ENCODE results near the gene IL1RL1. TPM values are rescaled to one million over a fixed set of nuclear protein-coding genes. Genes with fewer than 3 reads are reported as not detected.

Gene IL1RL1
- total and polyA plus RNA-seq, 5 donors, result 1.5 to 28.8 (median 5.4) TPM

- DNase-seq, result no peak
- ATAC-seq, result no peak
- WGBS, result 65% methylated on average over 2 of the region's 2 CpGs
- Histone ChIP-seq H3K4me3 (ENCODE audit: low read length) (no peak overlapping the region), H3K27ac (ENCODE audit: low read length) (no peak overlapping the region), H3K4me1 (ENCODE audit: control insufficient read depth, insufficient read depth, low read length) (no peaks in the 10 kb centered on the region), H3K27me3 (ENCODE audit: control insufficient read depth, insufficient read depth) (no peaks in the 10 kb centered on the region), H3K9me3 (ENCODE audit: control insufficient read depth, low read length) (no peaks in the 10 kb centered on the region)
- intact Hi-C loops (cut with DNase I), result no loop called here
These were observed 84.6 kb downstream of the IL1RL1 start for GRCh38 chr2:102396012-102396411.

GRCh38 chr2:102397209-102397608, 85.8 kb downstream of the IL1RL1 start:
- H3K9me3 ChIP-seq (ENCODE audit: control insufficient read depth, low read length), result no peaks in the 10 kb centered on the region
- H3K4me1 ChIP-seq (ENCODE audit: control insufficient read depth, insufficient read depth, low read length), result no peaks in the 10 kb centered on the region
- H3K27me3 ChIP-seq (ENCODE audit: control insufficient read depth, insufficient read depth), result no peaks in the 10 kb centered on the region
- DNase-seq (no peak), ATAC-seq (no peak)
- H3K27ac ChIP-seq (ENCODE audit: low read length), result no peak overlapping the region
- intact Hi-C loops (cut with DNase I), result no loop called here
- no peak overlapping the region for H3K4me3 ChIP-seq (ENCODE audit: low read length)
- 65% methylated on average over 6 of the region's 6 CpGs for WGBS

- H3K4me3 ChIP-seq (ENCODE audit: low read length), result no peak overlapping the region
- H3K9me3 ChIP-seq (ENCODE audit: control insufficient read depth, low read length), result no peaks in the 10 kb centered on the region
- no peak overlapping the region for H3K27ac ChIP-seq (ENCODE audit: low read length)
- DNase-seq (no peak), ATAC-seq (no peak)
- 85% methylated on average over 7 of the region's 7 CpGs for whole genome bisulfite sequencing
- H3K27me3 ChIP-seq (ENCODE audit: control insufficient read depth, insufficient read depth), result no peaks in the 10 kb centered on the region
- intact Hi-C loops (cut with DNase I), result no loop called here
- H3K4me1 ChIP-seq (ENCODE audit: control insufficient read depth, insufficient read depth, low read length), result no peaks in the 10 kb centered on the region
These were observed 88.3 kb downstream of the IL1RL1 start for GRCh38 chr2:102399499-102400141.

- H3K9me3 ChIP-seq (ENCODE audit: control insufficient read depth, low read length), result no peaks in the 10 kb centered on the region
- no peak overlapping the region for H3K4me3 ChIP-seq (ENCODE audit: low read length)
- no peaks in the 10 kb centered on the region for H3K4me1 ChIP-seq (ENCODE audit: control insufficient read depth, insufficient read depth, low read length)
- intact Hi-C loops (cut with DNase I), result no loop called here
- H3K27ac ChIP-seq (ENCODE audit: low read length), result no peak overlapping the region
- no peaks in the 10 kb centered on the region for H3K27me3 ChIP-seq (ENCODE audit: control insufficient read depth, insufficient read depth)
- ATAC-seq (no peak), DNase-seq (no peak)
These were observed 90.1 kb downstream of the IL1RL1 start for GRCh38 chr2:102401456-102401855.

Other genes starting within 250 kb of the IL1RL1 start
- gene IL1R1, start 168.8 kb upstream of the IL1RL1 start, total RNA-seq, result 100 to 1,000 TPM in 1 of 4 donors, 10 to 100 TPM in 3; 43.2 to 111 (median 60.7) TPM
- 32.2 TPM for gene IL1R1, start 168.8 kb upstream of the IL1RL1 start, polyA plus RNA-seq
- under 1 TPM; 0.14 to 0.46 (median 0.36) TPM for gene IL1RL2, start 124.5 kb upstream of the IL1RL1 start, total RNA-seq
- 0.07 TPM for gene IL1RL2, start 124.5 kb upstream of the IL1RL1 start, polyA plus RNA-seq
- 1 to 10 TPM; 2.7 to 8.1 (median 4.0) TPM for gene IL18R1, start 44.2 kb downstream of the IL1RL1 start, total RNA-seq
- gene IL18R1, start 44.2 kb downstream of the IL1RL1 start, polyA plus RNA-seq, result 2.2 TPM
- under 1 TPM; 0.23 to 0.92 (median 0.58) TPM for gene IL18RAP, start 111.6 kb downstream of the IL1RL1 start, total RNA-seq
- 0.18 TPM for gene IL18RAP, start 111.6 kb downstream of the IL1RL1 start, polyA plus RNA-seq
- gene SLC9A4, start 161.7 kb downstream of the IL1RL1 start, total RNA-seq, result not detected
- gene SLC9A4, start 161.7 kb downstream of the IL1RL1 start, polyA plus RNA-seq, result not detected

All from right cardiac atrium (tissue), 5 donors.